KMS-11 (cell line): ENCODE results near the gene RBM6.

ENCODE experiments used
- H2AFZ ChIP-seq: fragments of 200-600 bp; sonication (generic); 2 replicates; pipeline ENCODE4 v1.6.1; 2016; ENCODE audit warnings: antibody characterized with exemption, mixed run types, low read depth
- H3K27ac ChIP-seq: fragments of 200-600 bp; sonication (generic); 2 replicates; pipeline ENCODE4 v1.6.1; 2016; ENCODE audit warnings: mild to moderate bottlenecking, mixed run types
- H3K27me3 ChIP-seq: fragments of 200-600 bp; sonication (generic); 2 replicates; pipeline ENCODE4 v1.6.1; 2017; ENCODE audit warnings: mild to moderate bottlenecking, low read depth, mixed run types, moderate library complexity; ENCODE audit not compliant: insufficient read depth
- H3K36me3 ChIP-seq: fragments of 200-600 bp; sonication (generic); 2 replicates; pipeline ENCODE4 v1.6.1; 2017; ENCODE audit warnings: mild to moderate bottlenecking, mixed run types; ENCODE audit not compliant: insufficient read depth
- H3K4me1 ChIP-seq: fragments of 200-600 bp; sonication (generic); 2 replicates; pipeline ENCODE4 v1.6.1; 2016; ENCODE audit warnings: mild to moderate bottlenecking, low read depth, mixed run types; ENCODE audit not compliant: poor library complexity, severe bottlenecking
- H3K4me2 ChIP-seq: fragments of 200-600 bp; sonication (generic); 2 replicates; pipeline ENCODE4 v1.7.0; 2016; ENCODE audit warnings: mild to moderate bottlenecking, mixed run types
- H3K4me3 ChIP-seq: fragments of 200-600 bp; sonication (generic); IDR thresholded peaks from 2 replicates; pipeline ENCODE4 v1.6.1; 2017; ENCODE audit warnings: low read depth, low read length, mixed read lengths; ENCODE audit not compliant: insufficient read depth
- H3K79me2 ChIP-seq: fragments of 200-600 bp; sonication (generic); 2 replicates; pipeline ENCODE4 v1.6.1; 2016; ENCODE audit warnings: low read depth, mixed run types; ENCODE audit not compliant: insufficient read depth
- H3K9ac ChIP-seq: fragments of 200-600 bp; sonication (generic); 2 replicates; pipeline ENCODE4 v1.6.1; 2016; ENCODE audit warnings: mild to moderate bottlenecking, mixed run types
- H4K20me1 ChIP-seq: fragments of 200-600 bp; sonication (generic); 2 replicates; pipeline ENCODE4 v1.6.1; 2016; ENCODE audit warnings: mild to moderate bottlenecking, mixed run types; ENCODE audit not compliant: insufficient read depth
- CTCF ChIP-seq: fragments of 200-600 bp; sonication (generic); conservative IDR thresholded peaks from 2 replicates; pipeline ENCODE4 v1.6.1; 2017; ENCODE audit warnings: low read depth, mild to moderate bottlenecking, antibody characterized with exemption, low read length, moderate library complexity, mixed read lengths

The RBM6 gene

GRCh38 chr3:49942651-49943050 is 2.7 kb downstream of the RBM6 start:
- no peaks in the 10 kb centered on the region for H4K20me1 ChIP-seq

GRCh38 chr3:49952924-49953323 is 13.0 kb downstream of the RBM6 start:
- H3K79me2 ChIP-seq: peaks cover 23% of the 10 kb centered on the region; the same call in 1 of the 2 replicates
- no peak for TF ChIP-seq CTCF
- no peaks in the 10 kb centered on the region for H3K27me3 ChIP-seq
- H3K4me2 ChIP-seq: no peak overlapping the region
- H3K4me1 ChIP-seq: no peaks in the 10 kb centered on the region
- no peaks in the 10 kb centered on the region for H3K36me3 ChIP-seq
- H2AFZ ChIP-seq: no peak overlapping the region
- H4K20me1 ChIP-seq: no peaks in the 10 kb centered on the region
- no peak overlapping the region for H3K9ac ChIP-seq
- no peak overlapping the region for H3K27ac ChIP-seq
- no peak overlapping the region for H3K4me3 ChIP-seq

More at GRCh38 chr3:49942651-49943050, 2.7 kb downstream of the RBM6 start:
- no peaks in the 10 kb centered on the region for H3K36me3 ChIP-seq
- peaks cover 66% of the 10 kb centered on the region for H3K79me2 ChIP-seq
- no peak overlapping the region for H3K27ac ChIP-seq
- H3K4me2 ChIP-seq: no peak overlapping the region
- no peak overlapping the region for H3K4me3 ChIP-seq
- peaks cover 8% of the 10 kb centered on the region for H3K4me1 ChIP-seq
- no peak for TF ChIP-seq CTCF
- H3K9ac ChIP-seq: no peak overlapping the region
- no peak overlapping the region for H2AFZ ChIP-seq
- H3K27me3 ChIP-seq: no peaks in the 10 kb centered on the region

- Histone ChIP-seq H3K79me2 (peaks cover 26% of the 10 kb centered on the region; the same call in 1 of the 2 replicates), H3K4me1 (no peaks in the 10 kb centered on the region), H3K27me3 (no peaks in the 10 kb centered on the region), H3K9ac (no peak overlapping the region), H3K4me3 (no peak overlapping the region), H2AFZ (no peak overlapping the region), H4K20me1 (no peaks in the 10 kb centered on the region), H3K4me2 (no peak overlapping the region), H3K27ac (no peak overlapping the region), H3K36me3 (no peaks in the 10 kb centered on the region)
- TF ChIP-seq CTCF: no peak
Measured at GRCh38 chr3:49955636-49956035, 15.7 kb downstream of the RBM6 start.

DNA sequence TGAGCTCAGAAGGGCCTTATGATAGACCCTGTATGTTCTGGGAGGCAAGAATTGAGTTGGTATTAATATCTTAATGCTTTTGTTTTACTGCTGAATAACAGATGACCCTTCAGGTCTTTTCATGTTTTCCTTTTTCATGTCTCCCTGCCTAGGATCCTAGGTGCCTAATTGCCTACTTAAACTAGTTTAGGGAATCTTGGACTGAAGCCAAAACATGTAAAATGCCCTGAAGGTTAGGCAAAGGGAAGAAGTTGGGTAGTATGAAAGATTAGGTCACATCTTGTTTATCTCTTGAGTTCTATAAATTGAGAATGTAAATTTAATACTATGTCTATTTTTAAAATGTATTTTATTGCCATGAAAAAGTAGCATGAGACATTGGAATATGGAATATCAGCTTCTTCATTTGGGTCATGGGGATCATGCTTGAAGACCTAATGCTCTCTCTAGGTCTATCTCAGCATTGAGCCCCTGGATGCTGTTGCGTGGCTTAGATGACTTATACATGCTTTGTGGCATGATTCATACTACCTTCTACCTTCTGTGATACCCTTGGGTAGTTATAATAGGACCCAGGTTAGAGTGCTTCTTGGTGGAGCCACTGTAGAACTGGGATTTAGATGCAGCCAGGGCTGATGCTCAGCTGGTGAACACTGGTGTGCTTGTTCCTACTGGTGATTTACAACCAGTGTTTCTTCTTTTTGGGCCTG is 26.4 kb downstream of the RBM6 start:
- H3K4me3 ChIP-seq: no peak overlapping the region
- H3K27me3 ChIP-seq: no peaks in the 10 kb centered on the region
- H3K79me2 ChIP-seq: no peaks in the 10 kb centered on the region; the same call in 1 of the 2 replicates
- no peak overlapping the region for H3K4me2 ChIP-seq
- no peak overlapping the region for H3K9ac ChIP-seq
- no peak overlapping the region for H2AFZ ChIP-seq
- no peak overlapping the region for H3K27ac ChIP-seq
- no peak for TF ChIP-seq CTCF
- H4K20me1 ChIP-seq: no peaks in the 10 kb centered on the region
- no peaks in the 10 kb centered on the region for H3K36me3 ChIP-seq
- no peaks in the 10 kb centered on the region for H3K4me1 ChIP-seq
